Activated B cell treated with CpG ODN at 0.5 μM for 24 hours (primary cell): ENCODE results near the gene MPPED1. TPM values are rescaled to one million over a fixed set of nuclear protein-coding genes. Genes with fewer than 3 reads are reported as not detected.

Source experiments
- ATAC-seq: fragments of 200-7000 bp; cut with Tn5 transposase; one replicate; pipeline ENCODE4 v1.10.0; 2021; ENCODE audit warnings: low read depth, mild to moderate bottlenecking, moderate library complexity
- CTCF ChIA-PET: fragments of 350-600 bp; sonication (Branson Sonifier 250); formaldehyde crosslinking; loops from one replicate; lab custom pipeline; 2021; ENCODE audit warnings: antibody characterized with exemption; lab: Charles Lee
- POLR2A ChIA-PET: fragments of 350-600 bp; sonication (Branson Sonifier 250); formaldehyde crosslinking; loops from one replicate; lab custom pipeline; 2021; ENCODE audit warnings: antibody characterized with exemption; lab: Charles Lee
- DNase-seq: peaks from one replicate; pipeline ENCODE4 v3.0.0; 2022
- H3K27ac Mint-ChIP-seq: one replicate; pipeline ENCODE4 v1.8.0; 2020; ENCODE audit warnings: mixed read lengths
- H3K27me3 Mint-ChIP-seq: one replicate; pipeline ENCODE4 v1.8.0; 2021; ENCODE audit warnings: mixed read lengths
- H3K36me3 Mint-ChIP-seq: one replicate; pipeline ENCODE4 v1.8.0; 2021; ENCODE audit warnings: low read depth, mixed read lengths
- H3K4me1 Mint-ChIP-seq: one replicate; pipeline ENCODE4 v1.8.0; 2021; ENCODE audit warnings: mixed read lengths
- H3K4me3 Mint-ChIP-seq: one replicate; pipeline ENCODE4 v1.8.0; 2020; ENCODE audit warnings: mild to moderate bottlenecking, mixed read lengths
- H3K9me3 Mint-ChIP-seq: one replicate; pipeline ENCODE4 v1.8.0; 2020; ENCODE audit warnings: mixed read lengths
- CTCF ChIP-seq: fragments of 200-600 bp; IDR thresholded peaks from one replicate; pipeline ENCODE4 v1.8.0; 2022; ENCODE audit warnings: antibody characterized with exemption, mild to moderate bottlenecking
- intact Hi-C: fragments of 100-400 bp; cut with micrococcal nuclease; formaldehyde crosslinking; loops from one replicate; pipeline ENCODE4 v1.15.1; 2024
- total RNA-seq: library from RNA; stranded (reverse); gene quantifications from 2 replicates; pipeline ENCODE4 v1.2.3, GENCODE V29; 2022

MPPED1 gene
- total RNA-seq, 1 donor from 2014 or later, result not detected

- CTCF ChIA-PET, result no interaction called here
- Mint-ChIP-seq H3K27me3 (peaks cover 10% of the 10 kb centered on the region), H3K9me3 (peaks cover 3% of the 10 kb centered on the region), H3K4me3 (no peak overlapping the region), H3K4me1 (no peaks in the 10 kb centered on the region), H3K27ac (no peak overlapping the region), H3K36me3 (no peaks in the 10 kb centered on the region)
- ATAC-seq (no peak), DNase-seq (no peak)
- POLR2A ChIA-PET, result no interaction called here
- no peak for TF ChIP-seq CTCF
- intact Hi-C loops, result no loop called here
Observed at GRCh38 chr22:43488937-43489336, 77.1 kb downstream of the MPPED1 start.

- H3K4me3 Mint-ChIP-seq, result no peak overlapping the region
- intact Hi-C loops, result no loop called here
- no peaks in the 10 kb centered on the region for H3K4me1 Mint-ChIP-seq
- TF ChIP-seq CTCF, result no peak
- CTCF ChIA-PET, result no interaction called here
- ATAC-seq (no peak), DNase-seq (no peak)
- H3K9me3 Mint-ChIP-seq, result peaks cover 3% of the 10 kb centered on the region
- no peaks in the 10 kb centered on the region for H3K36me3 Mint-ChIP-seq
- no peak overlapping the region for H3K27ac Mint-ChIP-seq
- peaks cover 10% of the 10 kb centered on the region for H3K27me3 Mint-ChIP-seq
- POLR2A ChIA-PET, result no interaction called here
Observed at GRCh38 chr22:43490311-43490710, 78.5 kb downstream of the MPPED1 start.

GRCh38 chr22:43491177-43491576, 79.4 kb downstream of the MPPED1 start:
- POLR2A ChIA-PET, result no interaction called here
- H3K4me3 Mint-ChIP-seq, result no peak overlapping the region
- no peak for DNase-seq
- no peaks in the 10 kb centered on the region for H3K36me3 Mint-ChIP-seq
- no peaks in the 10 kb centered on the region for H3K4me1 Mint-ChIP-seq
- TF ChIP-seq CTCF, result no peak
- intact Hi-C loops, result no loop called here
- peaks cover 3% of the 10 kb centered on the region for H3K9me3 Mint-ChIP-seq
- ATAC-seq, result no peak
- H3K27me3 Mint-ChIP-seq, result peaks cover 10% of the 10 kb centered on the region
- H3K27ac Mint-ChIP-seq, result no peak overlapping the region
- CTCF ChIA-PET, result no interaction called here

- intact Hi-C loops, result no loop called here
- Mint-ChIP-seq H3K27me3 (peaks cover 9% of the 10 kb centered on the region), H3K36me3 (no peaks in the 10 kb centered on the region), H3K4me1 (no peaks in the 10 kb centered on the region), H3K27ac (no peak overlapping the region), H3K9me3 (peaks cover 3% of the 10 kb centered on the region), H3K4me3 (no peak overlapping the region)
- CTCF ChIA-PET, result no interaction called here
- DNase-seq, result no peak
- POLR2A ChIA-PET, result no interaction called here
- ATAC-seq, result no peak
- no peak for TF ChIP-seq CTCF
Observed at GRCh38 chr22:43491737-43492136, 79.9 kb downstream of the MPPED1 start.

DNA sequence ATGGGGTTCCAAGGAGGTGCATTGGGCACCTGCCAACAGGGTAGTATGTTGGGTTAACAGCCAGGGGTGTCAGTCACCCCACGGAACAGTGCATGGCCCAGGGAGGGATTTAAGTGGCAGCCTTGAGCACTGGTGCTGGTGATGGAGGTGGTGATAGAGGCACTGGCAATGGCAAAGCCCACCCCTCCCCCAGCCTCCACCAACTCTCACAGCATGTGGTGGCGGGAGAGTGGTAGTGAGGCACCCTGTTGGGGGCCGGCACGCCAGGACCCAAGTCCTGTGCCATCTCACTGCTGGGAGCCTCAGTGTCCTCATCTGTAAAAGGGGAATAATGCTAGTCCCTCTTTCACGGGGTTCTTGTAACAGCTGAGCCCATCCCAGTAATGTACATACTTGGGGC, 81.5 kb downstream of the MPPED1 start:
- CTCF ChIA-PET, result no interaction called here
- Mint-ChIP-seq H3K4me1 (no peaks in the 10 kb centered on the region), H3K27me3 (peaks cover 2% of the 10 kb centered on the region), H3K27ac (no peak overlapping the region), H3K9me3 (peaks cover 3% of the 10 kb centered on the region), H3K4me3 (no peak overlapping the region), H3K36me3 (no peaks in the 10 kb centered on the region)
- DNase-seq (no peak), ATAC-seq (no peak)
- no peak for TF ChIP-seq CTCF
- POLR2A ChIA-PET, result no interaction called here
- intact Hi-C loops, result no loop called here
